AG08395 (cell line): ENCODE data around the gene PTEN.

Source experiments
- DNase-seq: peaks from one replicate; pipeline ENCODE4 v3.0.0; 2012; ENCODE audit warnings: mixed read lengths, low spot score

Gene PTEN

GRCh38 chr10:87976101-87976743 lies 112.8 kb downstream of the PTEN start:
- peak; percentile 2 for DNase-seq

DNA sequence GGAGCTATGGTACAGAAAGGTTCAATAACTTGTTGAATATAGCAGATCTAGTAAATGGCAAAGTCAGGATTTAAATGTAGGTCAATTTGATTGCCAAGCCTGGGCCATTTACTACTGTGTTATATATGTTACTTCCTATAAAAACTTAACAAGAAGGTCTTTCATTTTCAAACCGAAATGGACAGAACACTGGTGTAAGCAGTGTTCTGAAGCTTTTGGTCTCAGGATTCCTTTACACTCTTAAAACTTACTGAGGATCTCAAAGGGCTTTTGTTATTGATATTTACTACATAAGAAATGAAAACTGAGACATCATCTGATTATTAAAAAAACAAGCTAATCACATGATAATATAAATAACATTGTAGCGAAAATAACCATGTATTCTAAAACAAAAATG lies 114.7 kb downstream of the PTEN start:
- DNase-seq, result no peak

- DNase-seq, result no peak
These were observed 116.4 kb downstream of the PTEN start for GRCh38 chr10:87979847-87980246.

DNA sequence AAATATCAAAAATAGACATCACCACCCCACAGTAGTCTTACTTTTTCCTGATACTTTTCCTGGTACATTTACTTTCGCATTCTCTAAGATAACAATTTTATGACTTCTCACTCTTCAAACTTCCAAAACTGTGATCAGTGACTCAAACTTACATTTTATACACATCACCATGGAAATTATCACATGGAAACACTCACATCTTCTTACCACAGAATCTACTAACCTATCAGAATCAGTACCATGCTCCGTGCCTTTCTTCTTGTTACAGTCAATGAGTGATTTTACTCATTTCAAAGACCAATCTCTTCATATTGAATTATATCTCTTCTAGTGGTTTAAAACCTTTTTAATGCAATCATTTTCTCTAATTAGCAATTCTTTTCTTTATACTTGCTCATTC lies 120.3 kb downstream of the PTEN start:
- DNase-seq, result no peak

- DNase-seq, result no peak
These were observed 123.8 kb downstream of the PTEN start for GRCh38 chr10:87987206-87987605.

DNA sequence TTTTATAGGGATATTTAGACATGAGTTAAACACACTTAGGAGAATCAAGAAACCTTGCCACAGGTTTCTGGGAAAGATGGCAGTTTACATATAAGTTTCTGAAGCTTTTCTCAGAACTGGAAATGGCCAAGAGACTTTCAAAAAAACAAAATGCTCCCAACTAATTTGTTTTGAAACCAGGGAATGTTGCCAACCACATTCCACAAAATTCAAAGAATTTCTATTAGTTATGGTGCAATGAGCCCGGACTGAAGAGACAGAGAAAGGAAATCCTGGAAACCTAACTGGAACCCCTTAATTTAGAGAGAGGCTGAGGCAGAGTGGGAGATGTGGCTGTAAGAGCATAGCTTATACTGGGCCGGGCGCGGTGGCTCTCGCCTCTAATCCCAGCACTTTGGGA lies 128.5 kb downstream of the PTEN start:
- DNase-seq, result peak; percentile 13

GRCh38 chr10:88004451-88004850 lies 141.0 kb downstream of the PTEN start:
- DNase-seq, result peak; percentile 60

- DNase-seq, result no peak
These were observed 142.8 kb downstream of the PTEN start for GRCh38 chr10:88006261-88006660.

GRCh38 chr10:88008866-88009470 lies 145.5 kb downstream of the PTEN start:
- no peak for DNase-seq

GRCh38 chr10:88012641-88013040 lies 149.2 kb downstream of the PTEN start:
- DNase-seq, result peak; percentile 17

GRCh38 chr10:88017781-88018180 lies 154.4 kb downstream of the PTEN start:
- DNase-seq, result peak; percentile 35

GRCh38 chr10:88019753-88020152 lies 156.3 kb downstream of the PTEN start:
- DNase-seq, result peak; percentile 10
